Measurements from ENCODE around the gene AKR1B1.

Gene AKR1B1

GRCh38 chr7:134407311-134407710 lies 51.6 kb downstream of the AKR1B1 start:
- no peak for DNase-seq

- no peak for DNase-seq
Measured at GRCh38 chr7:134406431-134406830, 52.5 kb downstream of the AKR1B1 start.

- no peak for DNase-seq
Measured at GRCh38 chr7:134405299-134405698, 53.6 kb downstream of the AKR1B1 start.

- DNase-seq: no peak
Measured at GRCh38 chr7:134403062-134403461, 55.8 kb downstream of the AKR1B1 start.

GRCh38 chr7:134400859-134401258 lies 58.0 kb downstream of the AKR1B1 start:
- DNase-seq: no peak

- DNase-seq: no peak
Measured at GRCh38 chr7:134396031-134396430, 62.9 kb downstream of the AKR1B1 start.

- DNase-seq: no peak
Measured at GRCh38 chr7:134395604-134396003, 63.3 kb downstream of the AKR1B1 start.

- no peak for DNase-seq
Measured at GRCh38 chr7:134394056-134394455, 64.8 kb downstream of the AKR1B1 start.

Data from effector CD8-positive, alpha-beta T cell (primary cell).